K562 (cell line): ENCODE results near the gene ABHD12. TPM values are rescaled to one million over a fixed set of nuclear protein-coding genes. Genes with fewer than 3 reads are reported as not detected.

ENCODE experiments used
- ATAC-seq: fragments of 200-7000 bp; cut with Tn5 transposase; 3 replicates; pipeline ENCODE4 v1.9.1; 2020; ENCODE audit warnings: moderate library complexity
- BruUV-seq: library from RNA; stranded (reverse); fragments of 400-500 nt; replicated peaks from 2 replicates; lab custom pipeline; 2021; lab: Mats Ljungman, UMichigan
- CTCF ChIA-PET: fragments of 300-600 bp; formaldehyde crosslinking; extraction: SDS; loops from one replicate; lab custom pipeline; 2021; ENCODE audit warnings: low intra/inter-chr PET ratio; lab: Yijun Ruan, JAX
- POLR2A ChIA-PET: fragments of 300-600, 350-650 bp; sonication (Branson Sonifier 250); formaldehyde crosslinking; extraction: SDS; loops from one replicate; lab custom pipeline; 2021; ENCODE audit warnings: antibody characterized with exemption, inconsistent platforms; lab: Yijun Ruan, JAX
- DNase-seq, 4 experiments: peaks; one replicate each; pipeline versions ENCODE4 v3.0.0 to v3.0.0-alpha.2; 2011 to 2018; ENCODE audit warnings: low spot score in 3 of 4, mixed read lengths in 3 of 4; ENCODE audit errors: extremely low read depth in 1 of 4
- FAIRE-seq: peaks from 2 replicates; lab custom pipeline; 2011; peaks lifted over from hg19 to GRCh38; lab: Jason Lieb, UNC
- H2AFZ ChIP-seq: 2 replicates; pipeline ENCODE4 v1.6.0; 2011; ENCODE audit warnings: low read depth, low read length, control low read depth, inconsistent platforms
- H3K27ac ChIP-seq: fragments of 200-600 bp; 3 replicates; pipeline ENCODE4 v1.8.0; 2011; ENCODE audit warnings: low read depth, mild to moderate bottlenecking, control low read depth, inconsistent platforms, low read length, moderate library complexity, mixed read lengths; ENCODE audit errors: extremely low read depth
- H3K27me3 ChIP-seq, 2 experiments: fragments of 300-600 bp in 1 of 2; 2 replicates in 1 of 2; 3 replicates in 1 of 2; pipeline versions ENCODE4 v1.6.0 to v1.8.0; 2011; ENCODE audit warnings: inconsistent platforms in 2 of 2, low read length in 2 of 2, mild to moderate bottlenecking in 1 of 2, mixed read lengths in 1 of 2, moderate library complexity in 1 of 2; ENCODE audit not compliant: control insufficient read depth in 2 of 2, insufficient read depth in 2 of 2
- H3K36me3 ChIP-seq: fragments of 300-600 bp; 3 replicates; pipeline ENCODE4 v1.8.0; 2011; ENCODE audit warnings: mild to moderate bottlenecking, low read length, inconsistent platforms; ENCODE audit not compliant: control insufficient read depth, insufficient read depth
- H3K4me1 ChIP-seq, 2 experiments: fragments of 200-600 bp in 1 of 2; replicated peaks in 1 of 2; 2 replicates in 1 of 2; 3 replicates in 1 of 2; pipeline versions ENCODE4 v1.5.1 to v1.8.0; 2011; ENCODE audit warnings: inconsistent platforms in 2 of 2, low read length in 2 of 2, mild to moderate bottlenecking in 1 of 2, mixed read lengths in 1 of 2, moderate library complexity in 1 of 2; ENCODE audit not compliant: control insufficient read depth in 2 of 2, insufficient read depth in 2 of 2
- H3K4me2 ChIP-seq: 2 replicates; pipeline ENCODE4 v1.6.1; 2011; ENCODE audit warnings: low read length, control low read depth, inconsistent platforms, mixed read lengths; ENCODE audit not compliant: insufficient read depth
- H3K4me3 ChIP-seq: fragments of 200-600 bp; sonication (generic), shearing (Covaris generic); 2 replicates; pipeline ENCODE4 v1.5.1; 2016; ENCODE audit warnings: control low read depth, inconsistent platforms
- H3K79me2 ChIP-seq: fragments of 200-600 bp; 3 replicates; pipeline ENCODE4 v1.8.0; 2011; ENCODE audit warnings: low read length, inconsistent platforms; ENCODE audit not compliant: control insufficient read depth, insufficient read depth
- H3K9ac ChIP-seq, 2 experiments: 2 replicates each; pipeline versions ENCODE4 v1.6.0 to v1.6.1; 2011; ENCODE audit warnings: low read depth in 2 of 2, low read length in 2 of 2, control low read depth in 1 of 2, inconsistent platforms in 1 of 2, mild to moderate bottlenecking in 1 of 2, mixed read lengths in 1 of 2; ENCODE audit not compliant: insufficient read depth in 1 of 2
- H3K9me1 ChIP-seq: one replicate; pipeline ENCODE4 v1.6.0; 2011; ENCODE audit warnings: inconsistent platforms, mild to moderate bottlenecking, low read length, moderate library complexity; ENCODE audit not compliant: control insufficient read depth, insufficient read depth
- H3K9me3 ChIP-seq: replicated peaks from 2 replicates; pipeline ENCODE4 v1.5.1; 2011; ENCODE audit warnings: low read depth, low read length, inconsistent platforms; ENCODE audit not compliant: control insufficient read depth, insufficient read depth
- H4K20me1 ChIP-seq: replicated peaks from 2 replicates; pipeline ENCODE4 v1.6.1; 2011; ENCODE audit warnings: low read length, inconsistent platforms, mixed read lengths; ENCODE audit not compliant: control insufficient read depth, insufficient read depth
- RFX1 ChIP-seq: fragments of 450-650 bp; IDR thresholded peaks from 2 replicates; pipeline ENCODE4 v1.6.1; 2016; ENCODE audit warnings: mild to moderate bottlenecking, moderate library complexity
- WGBS: fragments of 100-300 bp; shearing (Covaris generic); methylation state at CpG from one replicate; pipeline ENCODE4 v1.1.6; 2016; ENCODE audit warnings: low coverage, mixed read lengths; ENCODE audit not compliant: insufficient coverage; ENCODE audit errors: missing lambda C conversion rate; 5-methylcytosine and 5-hydroxymethylcytosine counted together
- in situ Hi-C: fragments of 300-500 bp; cut with MboI; formaldehyde crosslinking; loops from 4 replicates; pipeline ENCODE4 v1.15.0; 2018; ENCODE audit warnings: inconsistent platforms, mixed read lengths
- intact Hi-C: fragments of 100-400 bp; cut with micrococcal nuclease; formaldehyde crosslinking; loops from 2 replicates; pipeline ENCODE4 v1.14.2; 2022
- polyA plus RNA-seq, 8 experiments: library from polyadenylated mRNA; depleted of rRNA in 4 of 8; stranded (reverse) in 5 of 8; unstranded in 3 of 8; fragments of >200 nt; fragmentation: Nextera tagmentation in 2 of 8; fragmentation: Illumina TruSeq in 1 of 8; extraction: Ambion mirVana in 2 of 8; extraction: Trizol in 1 of 8; gene quantifications; 2 replicates each; pipeline versions ENCODE4 v1.2.1 to v1.2.3, GENCODE V29; 2011 to 2014; ENCODE audit warnings: inconsistent platforms in 1 of 8, missing spikeins in 1 of 8
- total RNA-seq, 7 experiments: library from RNA; depleted of rRNA in 6 of 7; stranded (reverse); fragments of >200 nt in 6 of 7; fragmentation: Illumina TruSeq in 2 of 7; extraction: Trizol in 2 of 7; gene quantifications; 2 replicates each; pipeline versions ENCODE4 v1.2.1 to v1.2.3, GENCODE V29; 2011 to 2021; ENCODE audit warnings: low replicate concordance in 1 of 7
- TF ChIP-seq, protein P1 (sequence below): IDR thresholded peaks from 2 replicates; pipeline ENCODE4 v1.6.1; 2012; ENCODE audit warnings: low read depth, low read length, improper control_type of control experiment, borderline replicate concordance
- TF ChIP-seq, protein P2 (sequence below): fragments of 250-450 bp; sonication (Bioruptor Pico); IDR thresholded peaks from 2 replicates; pipeline ENCODE4 v1.5.0; 2022; ENCODE audit warnings: mild to moderate bottlenecking
- TF ChIP-seq, protein P3 (sequence below): sonication (generic); formaldehyde crosslinking; IDR thresholded peaks from 2 replicates; pipeline ENCODE4 v1.8.1; 2023; ENCODE audit warnings: missing genetic modification reagents, mild to moderate bottlenecking, borderline replicate concordance
- TF ChIP-seq, protein P4 (sequence below), 3 experiments: IDR thresholded peaks in 2 of 3; conservative IDR thresholded peaks in 1 of 3; 2 replicates each; pipeline ENCODE4 v1.5.1; 2011 to 2012; ENCODE audit warnings: low read length in 3 of 3, mild to moderate bottlenecking in 3 of 3, control low read depth in 2 of 3, improper control_type of control experiment in 1 of 3, inconsistent platforms in 1 of 3, low read depth in 1 of 3, mixed read lengths in 1 of 3, moderate library complexity in 1 of 3; ENCODE audit not compliant: insufficient read depth in 2 of 3

ABHD12 gene
- total and polyA plus RNA-seq, 9 of the 15 experiments (the other 6 are each of a cell fraction or from before 2014, with no cell fraction given), result 0.65 to 15.6 (median 9.1) TPM

DNA sequence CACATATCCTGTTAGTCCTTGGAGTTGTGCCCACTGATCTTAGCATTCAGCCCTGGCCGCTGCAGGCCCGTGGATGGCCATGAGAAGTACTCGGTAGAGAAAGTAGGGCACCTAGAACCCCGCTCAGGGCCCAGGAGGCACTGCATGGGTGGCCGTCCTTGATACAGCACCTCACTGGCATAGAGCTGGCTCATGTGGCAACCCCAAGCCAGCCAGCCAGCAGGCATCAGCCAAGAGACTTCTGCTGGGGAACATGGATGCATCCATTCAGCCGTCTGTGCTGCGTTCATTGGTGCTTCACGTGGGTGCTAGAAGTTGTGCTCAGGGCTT lies 132.2 kb downstream of the ABHD12 start (continued):
- TF ChIP-seq, protein P1, sequence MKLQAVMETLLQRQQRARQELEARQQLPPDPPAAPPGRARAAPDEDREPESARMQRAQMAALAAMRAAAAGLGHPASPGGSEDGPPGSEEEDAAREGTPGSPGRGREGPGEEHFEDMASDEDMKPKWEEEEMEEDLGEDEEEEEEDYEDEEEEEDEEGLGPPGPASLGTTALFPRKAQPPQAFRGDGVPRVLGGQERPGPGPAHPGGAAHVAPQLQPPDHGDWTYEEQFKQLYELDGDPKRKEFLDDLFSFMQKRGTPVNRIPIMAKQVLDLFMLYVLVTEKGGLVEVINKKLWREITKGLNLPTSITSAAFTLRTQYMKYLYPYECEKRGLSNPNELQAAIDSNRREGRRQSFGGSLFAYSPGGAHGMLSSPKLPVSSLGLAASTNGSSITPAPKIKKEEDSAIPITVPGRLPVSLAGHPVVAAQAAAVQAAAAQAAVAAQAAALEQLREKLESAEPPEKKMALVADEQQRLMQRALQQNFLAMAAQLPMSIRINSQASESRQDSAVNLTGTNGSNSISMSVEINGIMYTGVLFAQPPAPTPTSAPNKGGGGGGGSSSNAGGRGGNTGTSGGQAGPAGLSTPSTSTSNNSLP, result no peak

DNA sequence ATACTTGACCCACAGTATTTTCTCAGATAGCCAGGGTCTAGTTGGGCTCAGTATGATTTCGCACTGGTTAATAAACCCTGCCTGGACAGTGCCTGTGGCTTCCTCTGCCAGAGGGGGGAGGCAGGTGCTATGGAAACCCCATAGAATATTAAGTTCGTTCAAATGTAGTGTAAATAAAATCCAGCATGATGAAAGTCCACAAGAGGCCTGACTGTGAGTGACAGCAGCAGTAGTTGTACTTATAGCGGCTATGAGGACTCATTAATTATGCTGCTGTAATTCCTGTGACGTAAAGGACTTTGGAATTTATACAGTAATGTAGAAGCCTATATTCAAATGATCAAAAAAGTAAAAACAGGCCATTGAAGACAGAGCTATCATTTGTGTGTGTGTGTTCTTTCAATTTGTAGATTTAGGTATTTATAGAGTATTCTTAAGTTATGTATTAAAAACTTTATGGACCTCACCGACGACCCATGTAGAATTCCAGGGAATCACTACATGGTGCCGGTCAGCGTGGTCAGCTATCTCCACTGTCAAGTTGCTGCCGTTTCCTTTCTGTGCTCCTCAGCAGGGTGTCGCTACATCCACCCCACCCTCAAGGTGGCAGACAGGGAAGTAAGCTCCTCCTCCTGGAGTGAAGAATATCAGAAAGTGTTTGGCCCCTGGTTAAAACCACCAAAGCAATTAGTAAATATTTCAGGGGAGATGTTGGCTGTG lies 132.7 kb downstream of the ABHD12 start:
- TF ChIP-seq RFX1, result peak; percentile 11; the same call in 1 of the 2 replicates
- TF ChIP-seq, protein P2, sequence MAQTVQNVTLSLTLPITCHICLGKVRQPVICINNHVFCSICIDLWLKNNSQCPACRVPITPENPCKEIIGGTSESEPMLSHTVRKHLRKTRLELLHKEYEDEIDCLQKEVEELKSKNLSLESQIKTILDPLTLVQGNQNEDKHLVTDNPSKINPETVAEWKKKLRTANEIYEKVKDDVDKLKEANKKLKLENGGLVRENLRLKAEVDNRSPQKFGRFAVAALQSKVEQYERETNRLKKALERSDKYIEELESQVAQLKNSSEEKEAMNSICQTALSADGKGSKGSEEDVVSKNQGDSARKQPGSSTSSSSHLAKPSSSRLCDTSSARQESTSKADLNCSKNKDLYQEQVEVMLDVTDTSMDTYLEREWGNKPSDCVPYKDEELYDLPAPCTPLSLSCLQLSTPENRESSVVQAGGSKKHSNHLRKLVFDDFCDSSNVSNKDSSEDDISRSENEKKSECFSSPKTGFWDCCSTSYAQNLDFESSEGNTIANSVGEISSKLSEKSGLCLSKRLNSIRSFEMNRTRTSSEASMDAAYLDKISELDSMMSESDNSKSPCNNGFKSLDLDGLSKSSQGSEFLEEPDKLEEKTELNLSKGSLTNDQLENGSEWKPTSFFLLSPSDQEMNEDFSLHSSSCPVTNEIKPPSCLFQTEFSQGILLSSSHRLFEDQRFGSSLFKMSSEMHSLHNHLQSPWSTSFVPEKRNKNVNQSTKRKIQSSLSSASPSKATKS, result no peak
- TF ChIP-seq, protein P3, sequence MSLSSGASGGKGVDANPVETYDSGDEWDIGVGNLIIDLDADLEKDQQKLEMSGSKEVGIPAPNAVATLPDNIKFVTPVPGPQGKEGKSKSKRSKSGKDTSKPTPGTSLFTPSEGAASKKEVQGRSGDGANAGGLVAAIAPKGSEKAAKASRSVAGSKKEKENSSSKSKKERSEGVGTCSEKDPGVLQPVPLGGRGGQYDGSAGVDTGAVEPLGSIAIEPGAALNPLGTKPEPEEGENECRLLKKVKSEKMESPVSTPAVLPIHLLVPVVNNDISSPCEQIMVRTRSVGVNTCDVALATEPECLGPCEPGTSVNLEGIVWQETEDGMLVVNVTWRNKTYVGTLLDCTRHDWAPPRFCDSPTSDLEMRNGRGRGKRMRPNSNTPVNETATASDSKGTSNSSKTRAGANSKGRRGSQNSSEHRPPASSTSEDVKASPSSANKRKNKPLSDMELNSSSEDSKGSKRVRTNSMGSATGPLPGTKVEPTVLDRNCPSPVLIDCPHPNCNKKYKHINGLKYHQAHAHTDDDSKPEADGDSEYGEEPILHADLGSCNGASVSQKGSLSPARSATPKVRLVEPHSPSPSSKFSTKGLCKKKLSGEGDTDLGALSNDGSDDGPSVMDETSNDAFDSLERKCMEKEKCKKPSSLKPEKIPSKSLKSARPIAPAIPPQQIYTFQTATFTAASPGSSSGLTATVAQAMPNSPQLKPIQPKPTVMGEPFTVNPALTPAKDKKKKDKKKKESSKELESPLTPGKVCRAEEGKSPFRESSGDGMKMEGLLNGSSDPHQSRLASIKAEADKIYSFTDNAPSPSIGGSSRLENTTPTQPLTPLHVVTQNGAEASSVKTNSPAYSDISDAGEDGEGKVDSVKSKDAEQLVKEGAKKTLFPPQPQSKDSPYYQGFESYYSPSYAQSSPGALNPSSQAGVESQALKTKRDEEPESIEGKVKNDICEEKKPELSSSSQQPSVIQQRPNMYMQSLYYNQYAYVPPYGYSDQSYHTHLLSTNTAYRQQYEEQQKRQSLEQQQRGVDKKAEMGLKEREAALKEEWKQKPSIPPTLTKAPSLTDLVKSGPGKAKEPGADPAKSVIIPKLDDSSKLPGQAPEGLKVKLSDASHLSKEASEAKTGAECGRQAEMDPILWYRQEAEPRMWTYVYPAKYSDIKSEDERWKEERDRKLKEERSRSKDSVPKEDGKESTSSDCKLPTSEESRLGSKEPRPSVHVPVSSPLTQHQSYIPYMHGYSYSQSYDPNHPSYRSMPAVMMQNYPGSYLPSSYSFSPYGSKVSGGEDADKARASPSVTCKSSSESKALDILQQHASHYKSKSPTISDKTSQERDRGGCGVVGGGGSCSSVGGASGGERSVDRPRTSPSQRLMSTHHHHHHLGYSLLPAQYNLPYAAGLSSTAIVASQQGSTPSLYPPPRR (CRISPR knock-in tag), result no peak
- TF ChIP-seq, protein P4, sequence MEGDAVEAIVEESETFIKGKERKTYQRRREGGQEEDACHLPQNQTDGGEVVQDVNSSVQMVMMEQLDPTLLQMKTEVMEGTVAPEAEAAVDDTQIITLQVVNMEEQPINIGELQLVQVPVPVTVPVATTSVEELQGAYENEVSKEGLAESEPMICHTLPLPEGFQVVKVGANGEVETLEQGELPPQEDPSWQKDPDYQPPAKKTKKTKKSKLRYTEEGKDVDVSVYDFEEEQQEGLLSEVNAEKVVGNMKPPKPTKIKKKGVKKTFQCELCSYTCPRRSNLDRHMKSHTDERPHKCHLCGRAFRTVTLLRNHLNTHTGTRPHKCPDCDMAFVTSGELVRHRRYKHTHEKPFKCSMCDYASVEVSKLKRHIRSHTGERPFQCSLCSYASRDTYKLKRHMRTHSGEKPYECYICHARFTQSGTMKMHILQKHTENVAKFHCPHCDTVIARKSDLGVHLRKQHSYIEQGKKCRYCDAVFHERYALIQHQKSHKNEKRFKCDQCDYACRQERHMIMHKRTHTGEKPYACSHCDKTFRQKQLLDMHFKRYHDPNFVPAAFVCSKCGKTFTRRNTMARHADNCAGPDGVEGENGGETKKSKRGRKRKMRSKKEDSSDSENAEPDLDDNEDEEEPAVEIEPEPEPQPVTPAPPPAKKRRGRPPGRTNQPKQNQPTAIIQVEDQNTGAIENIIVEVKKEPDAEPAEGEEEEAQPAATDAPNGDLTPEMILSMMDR (IDR thresholded peaks at IDR 0.05 in 2 of 3, conservative IDR thresholded peaks at IDR 0.05 in 1 of 3; ENCODE audit: insufficient read depth in 2 of 3, low read depth in 1 of 3, low read length in 3 of 3), result peak in 2 of 3 experiments; percentile 6; a peak in 1 of 6 replicates
- no peak overlapping the region for H3K4me3 ChIP-seq
- intact Hi-C loops, result no loop called here
- H3K4me1 ChIP-seq, result peaks cover 2 to 6% of the 10 kb centered on the region in 2 experiments; a peak in 4 of 5 replicates
- DNase-seq (peak in 3 of 4 experiments; percentile 16 to 22 (median 21)), FAIRE-seq (no peak), ATAC-seq (peak; percentile 82)
- H3K9me1 ChIP-seq, result no peaks in the 10 kb centered on the region
- BruUV-seq, result no TSS peak
- in situ Hi-C loops, result no loop called here
- no peaks in the 10 kb centered on the region; the same call in 2 of the 3 replicates for H3K79me2 ChIP-seq
- WGBS, result 35% methylated on average over 10 of the region's 10 CpGs
- H4K20me1 ChIP-seq, result no peaks in the 10 kb centered on the region
- H3K9ac ChIP-seq, result no peak overlapping the region; a peak in 1 of 4 replicates
- ChIA-PET POLR2A (interaction anchor here (0.8 kb wide), 1 partner anchor 10 kb away, joined by 3 read pairs; the partner anchor contains the start of gene PYGB), CTCF (no interaction called here)
- peaks cover 6% of the 10 kb centered on the region; the same call in 1 of the 3 replicates for H3K36me3 ChIP-seq
- H3K27ac ChIP-seq, result no peak overlapping the region
- H3K9me3 ChIP-seq, result no peaks in the 10 kb centered on the region
- H2AFZ ChIP-seq, result no peak overlapping the region
- no peaks in the 10 kb centered on the region for H3K27me3 ChIP-seq
- H3K4me2 ChIP-seq, result no peak overlapping the region
